ENCODE measurements around the gene NPEPL1.

DNA sequence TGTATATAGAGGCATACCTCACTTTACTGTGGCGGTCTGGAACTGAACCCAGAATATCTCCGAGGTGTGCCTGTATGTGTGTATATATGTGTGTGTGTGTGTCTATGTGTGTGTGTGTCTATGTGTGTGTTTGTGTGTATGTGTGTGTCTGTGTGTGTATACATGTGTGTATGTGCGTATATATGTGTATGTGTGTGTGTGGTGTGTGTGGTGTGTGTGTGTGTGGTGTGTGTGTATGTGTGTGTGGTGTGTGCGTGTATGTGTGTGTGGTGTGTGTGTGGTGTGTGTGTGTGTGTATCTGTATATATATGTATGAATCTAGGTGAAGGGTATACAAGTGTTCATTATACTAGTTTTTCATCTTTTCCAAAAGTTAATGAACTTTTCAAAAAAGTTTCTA lies 4.2 kb upstream of the NPEPL1 start:
- TF ChIP-seq, protein P1, sequence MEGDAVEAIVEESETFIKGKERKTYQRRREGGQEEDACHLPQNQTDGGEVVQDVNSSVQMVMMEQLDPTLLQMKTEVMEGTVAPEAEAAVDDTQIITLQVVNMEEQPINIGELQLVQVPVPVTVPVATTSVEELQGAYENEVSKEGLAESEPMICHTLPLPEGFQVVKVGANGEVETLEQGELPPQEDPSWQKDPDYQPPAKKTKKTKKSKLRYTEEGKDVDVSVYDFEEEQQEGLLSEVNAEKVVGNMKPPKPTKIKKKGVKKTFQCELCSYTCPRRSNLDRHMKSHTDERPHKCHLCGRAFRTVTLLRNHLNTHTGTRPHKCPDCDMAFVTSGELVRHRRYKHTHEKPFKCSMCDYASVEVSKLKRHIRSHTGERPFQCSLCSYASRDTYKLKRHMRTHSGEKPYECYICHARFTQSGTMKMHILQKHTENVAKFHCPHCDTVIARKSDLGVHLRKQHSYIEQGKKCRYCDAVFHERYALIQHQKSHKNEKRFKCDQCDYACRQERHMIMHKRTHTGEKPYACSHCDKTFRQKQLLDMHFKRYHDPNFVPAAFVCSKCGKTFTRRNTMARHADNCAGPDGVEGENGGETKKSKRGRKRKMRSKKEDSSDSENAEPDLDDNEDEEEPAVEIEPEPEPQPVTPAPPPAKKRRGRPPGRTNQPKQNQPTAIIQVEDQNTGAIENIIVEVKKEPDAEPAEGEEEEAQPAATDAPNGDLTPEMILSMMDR (IDR thresholded peaks at IDR 0.05; ENCODE audit: low read length), result no peak
- TF ChIP-seq EZH2 (IDR thresholded peaks at IDR 0.05; ENCODE audit: borderline replicate concordance, low read length), result no peak

Data from OCI-LY1 (cell line).